HepG2 (cell line): ENCODE results near the gene PYGO2. TPM values are rescaled to one million over a fixed set of nuclear protein-coding genes. Genes with fewer than 3 reads are reported as not detected.

Experiments
- BORCS8-MEF2B ChIP-seq: sonication (generic); formaldehyde crosslinking; IDR thresholded peaks from 2 replicates; pipeline ENCODE4 v1.8.0; 2022; ENCODE audit warnings: mild to moderate bottlenecking, missing genetic modification reagents
- BRCA1 ChIP-seq: sonication (generic); formaldehyde crosslinking; IDR thresholded peaks from 2 replicates; pipeline ENCODE4 v1.4.0; 2020; ENCODE audit warnings: missing genetic modification reagents
- CHCHD3 ChIP-seq: sonication (generic); formaldehyde crosslinking; IDR thresholded peaks from 2 replicates; pipeline ENCODE4 v1.8.0; 2022; ENCODE audit warnings: mild to moderate bottlenecking, missing genetic modification reagents, moderate library complexity
- FOXK2 ChIP-seq: fragments of 450-650 bp; IDR thresholded peaks from 2 replicates; pipeline ENCODE4 v1.6.1; 2016
- FOXP1 ChIP-seq, 2 experiments: fragments of 450-650 bp in 1 of 2; IDR thresholded peaks; 2 replicates each; pipeline ENCODE4 v1.6.1; 2017 to 2018; ENCODE audit warnings: antibody characterized with exemption in 1 of 2
- MZF1 ChIP-seq: sonication (generic); formaldehyde crosslinking; IDR thresholded peaks from 2 replicates; pipeline ENCODE4 v1.8.1; 2023; ENCODE audit warnings: mild to moderate bottlenecking, missing genetic modification reagents, borderline replicate concordance
- NCOA5 ChIP-seq: sonication (generic); formaldehyde crosslinking; IDR thresholded peaks from 2 replicates; pipeline ENCODE4 v1.4.0; 2020; ENCODE audit warnings: missing genetic modification reagents
- PAXIP1 ChIP-seq: sonication (generic); formaldehyde crosslinking; conservative IDR thresholded peaks from 2 replicates; pipeline ENCODE4 v1.4.0; 2020; ENCODE audit warnings: mild to moderate bottlenecking, missing genetic modification reagents, moderate library complexity
- PRDM10 ChIP-seq: sonication (generic); formaldehyde crosslinking; IDR thresholded peaks from 2 replicates; pipeline ENCODE4 v1.4.0; 2020; ENCODE audit warnings: low read depth, missing genetic modification reagents
- RBAK ChIP-seq: sonication (generic); formaldehyde crosslinking; IDR thresholded peaks from 2 replicates; pipeline ENCODE4 v1.5.1; 2020; ENCODE audit warnings: mild to moderate bottlenecking, missing genetic modification reagents
- SIN3A ChIP-seq: IDR thresholded peaks from 2 replicates; pipeline ENCODE4 v1.6.1; 2011; ENCODE audit warnings: low read depth, mild to moderate bottlenecking, control low read depth, low read length, borderline replicate concordance
- SNAPC4 ChIP-seq: sonication (generic); formaldehyde crosslinking; IDR thresholded peaks from 2 replicates; pipeline ENCODE4 v1.4.0; 2020; ENCODE audit warnings: mild to moderate bottlenecking, missing genetic modification reagents
- TOE1 ChIP-seq: sonication (generic); formaldehyde crosslinking; IDR thresholded peaks from 2 replicates; pipeline ENCODE4 v1.4.0; 2020; ENCODE audit warnings: mild to moderate bottlenecking, missing genetic modification reagents
- TP53 ChIP-seq: sonication (generic); formaldehyde crosslinking; conservative IDR thresholded peaks from 2 replicates; pipeline ENCODE4 v1.4.0; 2020; ENCODE audit warnings: missing genetic modification reagents
- ZBTB38 ChIP-seq: sonication (generic); formaldehyde crosslinking; IDR thresholded peaks from 2 replicates; pipeline ENCODE4 v1.5.1; 2020; ENCODE audit warnings: mild to moderate bottlenecking, missing genetic modification reagents
- ZNF414 ChIP-seq: sonication (generic); formaldehyde crosslinking; IDR thresholded peaks from 2 replicates; pipeline ENCODE4 v1.5.0; 2020; ENCODE audit warnings: missing genetic modification reagents
- ZSCAN25 ChIP-seq: sonication (generic); formaldehyde crosslinking; IDR thresholded peaks from 2 replicates; pipeline ENCODE4 v1.8.0; 2022; ENCODE audit warnings: mild to moderate bottlenecking, missing genetic modification reagents
- polyA plus RNA-seq, 8 experiments: library from polyadenylated mRNA; depleted of rRNA in 3 of 8; stranded (reverse) in 7 of 8; unstranded in 1 of 8; fragments of >200 nt; fragmentation: Illumina TruSeq in 4 of 8; extraction: Trizol in 4 of 8; gene quantifications; 2 replicates each; pipeline versions ENCODE4 v1.2.1 to v1.2.3, GENCODE V29; 2011 to 2016; ENCODE audit warnings: low read depth in 4 of 8, missing spikeins in 1 of 8, mixed read lengths in 1 of 8; ENCODE audit not compliant: insufficient read depth in 1 of 8
- total RNA-seq, 5 experiments: library from RNA; depleted of rRNA; stranded (reverse); fragments of >200 nt; fragmentation: Illumina TruSeq; extraction: Trizol; gene quantifications; 2 replicates each; pipeline ENCODE4 v1.2.3, GENCODE V29; 2016; ENCODE audit warnings: low read depth in 1 of 5

Gene PYGO2
- total and polyA plus RNA-seq, 2 of the 13 experiments (the other 11 are each of a cell fraction or from before 2014, with no cell fraction given), result 20.3 to 21.8 TPM

- TF ChIP-seq NCOA5 (CRISPR knock-in tag) (no peak), CHCHD3 (CRISPR knock-in tag) (no peak), BORCS8-MEF2B (CRISPR knock-in tag) (no peak), FOXK2 (peak; percentile 91), BRCA1 (CRISPR knock-in tag) (no peak), RBAK (CRISPR knock-in tag) (peak; percentile 83; the same call in 1 of the 2 replicates), ZBTB38 (CRISPR knock-in tag) (peak; percentile 89), TOE1 (CRISPR knock-in tag) (no peak), MZF1 (CRISPR knock-in tag) (0 out of 2 replicates have a peak, but pooled peaks have one; percentile 35), ZSCAN25 (CRISPR knock-in tag) (no peak), TP53 (CRISPR knock-in tag) (no peak), PAXIP1 (peak; percentile 53), SIN3A (peak; percentile 55; the same call in 1 of the 2 replicates), PRDM10 (CRISPR knock-in tag) (peak; percentile 49; the same call in 1 of the 2 replicates), FOXP1 (IDR thresholded peaks at IDR 0.05) (no peak), FOXP1 (CRISPR knock-in tag; IDR thresholded peaks at IDR 0.05) (0 out of 2 replicates have a peak, but pooled peaks have one; percentile 32), SNAPC4 (no peak), ZNF414 (CRISPR knock-in tag) (no peak)
Observed at GRCh38 chr1:154955039-154955717, 6.4 kb downstream of the PYGO2 start (continued).
